ENCODE data around the gene MED9. TPM values are rescaled to one million over a fixed set of nuclear protein-coding genes. Genes with fewer than 3 reads are reported as not detected.

Gene MED9
- total and polyA plus RNA-seq, 9 of the 15 experiments (the other 6 are each of a cell fraction or from before 2014, with no cell fraction given), result 2.2 to 15.8 (median 12.7) TPM

DNA sequence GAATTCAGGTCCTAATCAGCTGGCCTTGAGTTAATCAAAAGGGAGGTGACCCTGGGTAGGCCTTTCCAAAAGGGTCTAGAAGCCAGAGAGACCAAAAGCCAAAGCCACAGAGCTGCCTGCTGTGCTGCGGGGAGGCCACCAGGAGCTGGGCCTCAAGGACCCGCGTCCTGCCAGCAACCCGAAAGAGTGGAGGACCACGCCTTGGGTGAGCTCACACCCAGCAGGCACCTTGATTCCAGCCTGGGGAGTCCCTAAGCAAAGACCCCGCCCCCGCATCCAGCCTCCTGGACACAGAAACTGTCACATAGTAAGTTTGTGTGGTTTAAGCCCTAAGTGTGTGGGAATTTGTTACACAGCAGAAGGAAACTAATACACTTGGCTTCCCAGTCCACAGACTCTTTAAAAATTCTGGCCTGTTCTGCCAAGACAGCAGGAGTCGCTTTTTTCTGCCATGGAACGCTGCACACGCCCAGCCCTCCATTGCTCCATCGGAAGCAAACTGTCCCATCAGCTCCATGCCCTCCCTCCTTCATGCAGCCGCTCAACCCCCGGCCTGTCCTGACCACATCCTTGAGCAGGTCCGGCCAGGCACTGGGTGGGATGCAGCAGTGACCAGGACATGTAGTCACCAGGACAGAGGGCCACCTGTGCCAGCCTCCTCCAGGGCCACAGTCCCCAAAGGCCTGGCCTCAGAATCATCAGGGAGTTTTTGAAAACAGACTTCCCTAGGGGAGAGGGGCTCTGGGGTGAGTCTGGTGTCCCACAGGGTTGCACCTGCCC, 40.3 kb downstream of the MED9 start:
- Histone ChIP-seq H3K4me2 (ENCODE audit: insufficient read depth, low read length) (no peak overlapping the region), H3K9ac (ENCODE audit: insufficient read depth in 1 of 2, low read depth in 2 of 2, low read length in 2 of 2) (no peak overlapping the region), H4K20me1 (replicated peaks; ENCODE audit: control insufficient read depth, insufficient read depth, low read length) (no peaks in the 10 kb centered on the region), H3K36me3 (ENCODE audit: control insufficient read depth, insufficient read depth, low read length) (no peaks in the 10 kb centered on the region), H3K4me1 (replicated peaks in 1 of 2; ENCODE audit: control insufficient read depth in 2 of 2, insufficient read depth in 2 of 2, low read length in 2 of 2) (peaks cover 0 to 11% of the 10 kb centered on the region in 2 experiments; a peak in 2 of 5 replicates), H2AFZ (ENCODE audit: low read depth, low read length) (no peak overlapping the region), H3K27me3 (ENCODE audit: control insufficient read depth in 2 of 2, insufficient read depth in 2 of 2, low read length in 2 of 2) (no peaks in the 10 kb centered on the region), H3K9me1 (ENCODE audit: control insufficient read depth, insufficient read depth, low read length) (no peaks in the 10 kb centered on the region), H3K27ac (ENCODE audit: extremely low read depth, low read depth, low read length) (no peak overlapping the region), H3K9me3 (replicated peaks; ENCODE audit: control insufficient read depth, insufficient read depth, low read depth, low read length) (no peaks in the 10 kb centered on the region), H3K79me2 (ENCODE audit: control insufficient read depth, insufficient read depth, low read length) (no peaks in the 10 kb centered on the region), H3K4me3 (no peak overlapping the region)
- TF ChIP-seq, protein P1, sequence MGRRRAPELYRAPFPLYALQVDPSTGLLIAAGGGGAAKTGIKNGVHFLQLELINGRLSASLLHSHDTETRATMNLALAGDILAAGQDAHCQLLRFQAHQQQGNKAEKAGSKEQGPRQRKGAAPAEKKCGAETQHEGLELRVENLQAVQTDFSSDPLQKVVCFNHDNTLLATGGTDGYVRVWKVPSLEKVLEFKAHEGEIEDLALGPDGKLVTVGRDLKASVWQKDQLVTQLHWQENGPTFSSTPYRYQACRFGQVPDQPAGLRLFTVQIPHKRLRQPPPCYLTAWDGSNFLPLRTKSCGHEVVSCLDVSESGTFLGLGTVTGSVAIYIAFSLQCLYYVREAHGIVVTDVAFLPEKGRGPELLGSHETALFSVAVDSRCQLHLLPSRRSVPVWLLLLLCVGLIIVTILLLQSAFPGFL (CRISPR knock-in tag; IDR thresholded peaks at IDR 0.05), result no peak
- TF ChIP-seq, protein P2, sequence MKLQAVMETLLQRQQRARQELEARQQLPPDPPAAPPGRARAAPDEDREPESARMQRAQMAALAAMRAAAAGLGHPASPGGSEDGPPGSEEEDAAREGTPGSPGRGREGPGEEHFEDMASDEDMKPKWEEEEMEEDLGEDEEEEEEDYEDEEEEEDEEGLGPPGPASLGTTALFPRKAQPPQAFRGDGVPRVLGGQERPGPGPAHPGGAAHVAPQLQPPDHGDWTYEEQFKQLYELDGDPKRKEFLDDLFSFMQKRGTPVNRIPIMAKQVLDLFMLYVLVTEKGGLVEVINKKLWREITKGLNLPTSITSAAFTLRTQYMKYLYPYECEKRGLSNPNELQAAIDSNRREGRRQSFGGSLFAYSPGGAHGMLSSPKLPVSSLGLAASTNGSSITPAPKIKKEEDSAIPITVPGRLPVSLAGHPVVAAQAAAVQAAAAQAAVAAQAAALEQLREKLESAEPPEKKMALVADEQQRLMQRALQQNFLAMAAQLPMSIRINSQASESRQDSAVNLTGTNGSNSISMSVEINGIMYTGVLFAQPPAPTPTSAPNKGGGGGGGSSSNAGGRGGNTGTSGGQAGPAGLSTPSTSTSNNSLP (IDR thresholded peaks at IDR 0.05; ENCODE audit: borderline replicate concordance, low read depth, low read length), result no peak
- no peak for TF ChIP-seq ZNF184 (CRISPR knock-in tag; IDR thresholded peaks at IDR 0.05)
- no peak for TF ChIP-seq PTRF (tag; IDR thresholded peaks at IDR 0.05)
- no peak for TF ChIP-seq ZNF436 (CRISPR knock-in tag; IDR thresholded peaks at IDR 0.05)
- TF ChIP-seq, protein P3, sequence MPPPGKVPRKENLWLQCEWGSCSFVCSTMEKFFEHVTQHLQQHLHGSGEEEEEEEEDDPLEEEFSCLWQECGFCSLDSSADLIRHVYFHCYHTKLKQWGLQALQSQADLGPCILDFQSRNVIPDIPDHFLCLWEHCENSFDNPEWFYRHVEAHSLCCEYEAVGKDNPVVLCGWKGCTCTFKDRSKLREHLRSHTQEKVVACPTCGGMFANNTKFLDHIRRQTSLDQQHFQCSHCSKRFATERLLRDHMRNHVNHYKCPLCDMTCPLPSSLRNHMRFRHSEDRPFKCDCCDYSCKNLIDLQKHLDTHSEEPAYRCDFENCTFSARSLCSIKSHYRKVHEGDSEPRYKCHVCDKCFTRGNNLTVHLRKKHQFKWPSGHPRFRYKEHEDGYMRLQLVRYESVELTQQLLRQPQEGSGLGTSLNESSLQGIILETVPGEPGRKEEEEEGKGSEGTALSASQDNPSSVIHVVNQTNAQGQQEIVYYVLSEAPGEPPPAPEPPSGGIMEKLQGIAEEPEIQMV (tag; conservative IDR thresholded peaks at IDR 0.05; ENCODE audit: low read depth), result no peak
- TF ChIP-seq ZNF75A (CRISPR knock-in tag; IDR thresholded peaks at IDR 0.05), result no peak
- no peak for TF ChIP-seq SLC30A9 (CRISPR knock-in tag; IDR thresholded peaks at IDR 0.05)
- no peak for TF ChIP-seq POLR2G (IDR thresholded peaks at IDR 0.05; ENCODE audit: low read depth, low read length)
- POLR2A ChIA-PET, result interaction anchor here (0.6 kb wide), 1 partner anchor 70 kb away, joined by 3 read pairs; no protein-coding TSS in a partner anchor
- BruUV-seq (replicated peaks), result no TSS peak
- ATAC-seq (no peak), DNase-seq (ENCODE audit: extremely low read depth in 1 of 4, low spot score in 3 of 4) (no peak), FAIRE-seq (no peak)
- CTCF ChIA-PET (ENCODE audit: low intra/inter-chr PET ratio), result no interaction called here
- in situ Hi-C loops (cut with MboI) (no loop called here), intact Hi-C loops (cut with micrococcal nuclease) (no loop called here)
- WGBS (ENCODE audit: insufficient coverage, low coverage, missing lambda C conversion rate), result 73% methylated on average over 9 of the region's 14 CpGs

All from K562 (cell line).